ENCODE data around the gene TBC1D22A.
A peak's percentile ranks its signal among the peaks of the same experiment; 100 is the strongest.

Gene TBC1D22A

GRCh38 chr22:46997311-46997970 lies 235.0 kb downstream of the TBC1D22A start:
- H3K4me1 Mint-ChIP-seq (ENCODE audit: low read depth), result peaks cover 12% of the 10 kb centered on the region
- H3K9me3 Mint-ChIP-seq, result no peaks in the 10 kb centered on the region
- peaks cover 7% of the 10 kb centered on the region for H3K36me3 Mint-ChIP-seq (ENCODE audit: low read depth)
- H3K27ac Mint-ChIP-seq, result no peak overlapping the region
- no peaks in the 10 kb centered on the region for H3K27me3 Mint-ChIP-seq (ENCODE audit: low read depth)
- no peak overlapping the region for H3K4me3 Mint-ChIP-seq

DNA sequence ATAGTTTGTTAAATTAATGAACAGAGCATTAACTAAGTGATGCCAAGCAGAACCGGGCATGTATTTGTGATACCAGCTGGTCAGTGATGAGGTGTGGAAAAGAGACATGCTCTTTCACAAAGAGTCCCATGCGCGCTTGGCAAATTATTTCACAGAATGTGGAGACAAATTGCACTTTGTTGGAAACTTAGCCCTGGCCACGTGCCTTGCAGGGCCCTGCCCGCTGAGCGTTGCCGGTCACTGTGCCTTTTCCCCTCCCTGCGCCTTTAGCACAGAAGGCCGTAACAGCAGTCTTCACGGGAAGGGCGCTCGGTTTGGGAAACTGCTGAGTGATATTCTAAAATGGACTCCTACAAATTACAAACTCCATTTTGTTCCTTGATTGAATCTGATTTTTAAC lies 235.9 kb downstream of the TBC1D22A start:
- H3K27me3 Mint-ChIP-seq (ENCODE audit: low read depth), result no peaks in the 10 kb centered on the region
- peaks cover 12% of the 10 kb centered on the region for H3K4me1 Mint-ChIP-seq (ENCODE audit: low read depth)
- no peaks in the 10 kb centered on the region for H3K9me3 Mint-ChIP-seq
- no peak overlapping the region for H3K4me3 Mint-ChIP-seq
- no peak overlapping the region for H3K27ac Mint-ChIP-seq
- peaks cover 7% of the 10 kb centered on the region for H3K36me3 Mint-ChIP-seq (ENCODE audit: low read depth)

DNA sequence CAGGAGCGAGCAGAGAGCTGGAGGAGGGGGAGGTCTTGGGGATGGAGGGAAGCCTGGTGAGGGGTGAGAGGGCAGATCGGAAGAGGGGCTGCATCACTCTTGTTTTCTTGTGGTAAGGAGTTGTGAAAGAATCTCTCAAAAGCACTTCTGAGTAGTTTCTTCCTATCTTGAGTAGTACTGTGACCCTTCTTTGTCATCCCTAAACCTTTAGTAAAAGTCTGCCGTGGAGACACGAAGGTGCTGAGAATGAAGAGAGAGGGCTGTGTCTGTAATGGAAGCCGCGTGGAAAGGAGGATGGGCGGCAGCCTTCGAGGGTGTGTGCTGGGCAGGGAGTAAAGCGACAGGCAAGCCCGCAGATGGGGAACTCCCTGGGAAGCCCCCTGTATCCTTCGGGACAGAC lies 237.8 kb downstream of the TBC1D22A start:
- no peaks in the 10 kb centered on the region for H3K9me3 Mint-ChIP-seq
- H3K27me3 Mint-ChIP-seq (ENCODE audit: low read depth), result no peaks in the 10 kb centered on the region
- peaks cover 7% of the 10 kb centered on the region for H3K36me3 Mint-ChIP-seq (ENCODE audit: low read depth)
- peak overlapping the region; percentile 40 for H3K4me3 Mint-ChIP-seq
- peaks cover 12% of the 10 kb centered on the region for H3K4me1 Mint-ChIP-seq (ENCODE audit: low read depth)
- peak overlapping the region; percentile 77 for H3K27ac Mint-ChIP-seq

DNA sequence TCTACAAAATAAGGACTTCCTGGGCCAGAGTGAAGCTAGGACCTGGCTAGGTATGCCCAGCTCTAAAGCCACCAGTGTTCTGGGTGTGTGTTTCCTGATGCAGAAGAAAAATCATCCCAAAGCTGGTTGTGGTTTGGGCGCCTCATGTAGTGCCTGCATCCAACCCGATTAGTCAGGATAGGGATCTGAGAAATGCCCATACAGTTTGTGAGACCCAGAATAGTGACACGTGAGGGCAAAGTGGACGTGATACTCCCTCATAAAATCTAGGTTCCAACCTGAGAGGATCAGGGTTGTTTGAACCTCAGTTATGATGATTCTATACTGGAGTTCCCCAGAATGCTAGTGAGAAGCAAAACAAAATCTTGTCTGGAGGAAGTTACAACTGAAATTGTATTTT lies 238.4 kb downstream of the TBC1D22A start:
- no peaks in the 10 kb centered on the region for H3K27me3 Mint-ChIP-seq (ENCODE audit: low read depth)
- peak overlapping the region; percentile 56 for H3K27ac Mint-ChIP-seq
- no peaks in the 10 kb centered on the region for H3K9me3 Mint-ChIP-seq
- H3K4me1 Mint-ChIP-seq (ENCODE audit: low read depth), result peaks cover 12% of the 10 kb centered on the region
- no peak overlapping the region for H3K4me3 Mint-ChIP-seq
- H3K36me3 Mint-ChIP-seq (ENCODE audit: low read depth), result peaks cover 7% of the 10 kb centered on the region

DNA sequence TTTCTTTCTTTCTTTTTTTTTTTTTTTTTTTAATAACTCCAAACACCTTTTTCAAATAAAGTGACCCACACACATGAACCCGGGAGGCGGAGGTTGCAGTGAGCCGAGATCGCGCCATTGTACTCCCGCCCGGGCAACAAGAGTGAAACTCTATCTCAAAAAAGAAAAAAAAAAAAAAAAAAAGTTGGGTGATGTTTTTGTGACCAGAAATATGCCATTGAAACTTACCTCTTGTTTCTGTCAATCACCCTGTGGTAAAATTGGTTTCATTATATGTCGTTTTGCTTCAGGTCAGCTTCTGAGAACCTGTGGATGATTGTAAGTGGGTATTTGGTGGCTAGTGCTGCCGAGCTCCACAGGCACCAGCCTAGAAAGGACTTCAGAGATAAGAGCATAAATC lies 238.8 kb downstream of the TBC1D22A start:
- Mint-ChIP-seq H3K4me1 (ENCODE audit: low read depth) (peaks cover 12% of the 10 kb centered on the region), H3K4me3 (no peak overlapping the region), H3K27me3 (ENCODE audit: low read depth) (no peaks in the 10 kb centered on the region), H3K36me3 (ENCODE audit: low read depth) (peaks cover 7% of the 10 kb centered on the region), H3K27ac (peak overlapping the region; percentile 56), H3K9me3 (no peaks in the 10 kb centered on the region)

DNA sequence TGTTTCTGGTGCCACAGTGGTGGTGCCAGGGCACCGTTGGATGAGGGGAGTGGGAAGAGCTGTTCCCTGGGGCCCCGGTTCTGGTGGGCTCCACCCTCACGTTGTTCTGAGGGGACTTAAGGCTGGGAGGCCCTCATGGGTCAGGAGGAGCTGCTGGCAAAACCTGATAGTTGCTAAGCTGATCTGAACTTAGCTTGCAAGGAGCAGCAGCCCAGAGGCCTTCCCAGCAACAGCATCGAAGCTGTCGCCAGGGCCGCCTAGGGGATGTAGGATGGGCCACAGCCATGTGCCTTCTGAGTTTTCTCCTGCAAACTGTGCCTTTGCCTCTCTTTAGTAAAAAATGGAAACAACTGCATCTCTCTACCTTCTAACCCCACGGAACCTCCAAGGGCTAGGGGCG lies 240.2 kb downstream of the TBC1D22A start:
- Mint-ChIP-seq H3K9me3 (no peaks in the 10 kb centered on the region), H3K27ac (no peak overlapping the region), H3K27me3 (ENCODE audit: low read depth) (no peaks in the 10 kb centered on the region), H3K4me1 (ENCODE audit: low read depth) (peaks cover 12% of the 10 kb centered on the region), H3K4me3 (no peak overlapping the region), H3K36me3 (ENCODE audit: low read depth) (peaks cover 7% of the 10 kb centered on the region)

DNA sequence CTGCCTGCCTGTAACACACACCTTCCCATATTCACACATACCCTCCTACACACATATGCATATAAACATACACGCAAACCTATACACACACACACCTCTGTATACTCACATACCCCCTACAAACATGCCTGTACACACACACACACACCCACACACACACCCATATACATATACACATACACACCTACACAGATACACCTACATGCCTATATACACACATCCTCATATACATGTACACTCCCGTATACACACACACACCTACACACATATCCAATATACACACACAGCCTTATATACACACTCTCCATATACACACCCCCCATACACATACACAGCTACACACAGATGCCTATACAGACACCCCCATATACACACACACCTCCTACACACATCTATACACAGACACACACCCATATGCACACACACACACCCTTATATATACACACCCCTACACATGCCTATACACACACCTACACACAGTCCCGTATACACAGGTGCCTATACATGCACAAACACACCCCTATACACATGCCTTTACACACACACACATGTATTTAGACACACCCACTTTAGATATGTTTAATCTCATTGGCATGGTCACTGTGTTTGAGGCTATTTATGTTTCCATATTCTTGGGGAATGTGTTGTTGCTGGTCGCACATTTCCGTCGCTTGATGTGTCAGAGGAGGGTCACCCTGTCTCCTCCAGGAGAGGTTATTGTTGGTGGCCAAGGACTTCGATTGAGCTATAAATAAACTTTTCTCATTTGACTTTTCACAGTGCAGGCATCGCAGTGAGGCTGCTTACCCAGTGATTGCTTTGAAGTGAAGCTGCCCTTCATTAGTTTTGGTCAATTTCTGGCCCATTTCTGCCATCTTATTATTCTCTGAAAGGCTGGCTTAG lies 243.3 kb downstream of the TBC1D22A start:
- no peaks in the 10 kb centered on the region for H3K27me3 Mint-ChIP-seq (ENCODE audit: low read depth)
- H3K27ac Mint-ChIP-seq, result no peak overlapping the region
- H3K4me1 Mint-ChIP-seq (ENCODE audit: low read depth), result peaks cover 3% of the 10 kb centered on the region
- H3K4me3 Mint-ChIP-seq, result no peak overlapping the region
- no peaks in the 10 kb centered on the region for H3K36me3 Mint-ChIP-seq (ENCODE audit: low read depth)
- no peaks in the 10 kb centered on the region for H3K9me3 Mint-ChIP-seq

GRCh38 chr22:47006433-47006832 lies 244.0 kb downstream of the TBC1D22A start:
- no peaks in the 10 kb centered on the region for H3K4me1 Mint-ChIP-seq (ENCODE audit: low read depth)
- no peak overlapping the region for H3K27ac Mint-ChIP-seq
- H3K27me3 Mint-ChIP-seq (ENCODE audit: low read depth), result no peaks in the 10 kb centered on the region
- no peak overlapping the region for H3K4me3 Mint-ChIP-seq
- no peaks in the 10 kb centered on the region for H3K36me3 Mint-ChIP-seq (ENCODE audit: low read depth)
- H3K9me3 Mint-ChIP-seq, result no peaks in the 10 kb centered on the region

DNA sequence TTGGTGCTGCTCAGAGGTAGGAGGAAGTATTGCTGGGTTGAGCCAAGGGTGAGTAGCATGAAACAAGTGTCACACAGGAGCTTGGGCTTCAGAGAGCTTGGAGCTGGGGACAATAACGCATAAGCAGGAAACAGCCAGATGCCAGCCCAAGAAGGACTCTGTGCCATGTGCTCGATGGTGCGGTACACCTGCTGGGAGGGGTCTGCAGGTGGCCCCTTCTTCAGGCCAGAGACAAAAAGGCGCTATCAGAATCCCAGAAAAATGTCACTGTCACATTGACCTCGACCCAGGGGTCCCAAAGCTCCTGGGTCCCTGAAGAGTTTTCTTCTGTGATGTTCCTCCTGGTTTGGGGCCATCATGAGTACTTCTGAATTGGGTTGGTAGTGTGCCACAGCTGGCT lies 244.4 kb downstream of the TBC1D22A start:
- H3K36me3 Mint-ChIP-seq (ENCODE audit: low read depth), result no peaks in the 10 kb centered on the region
- H3K9me3 Mint-ChIP-seq, result no peaks in the 10 kb centered on the region
- H3K27me3 Mint-ChIP-seq (ENCODE audit: low read depth), result no peaks in the 10 kb centered on the region
- no peak overlapping the region for H3K4me3 Mint-ChIP-seq
- H3K27ac Mint-ChIP-seq, result no peak overlapping the region
- no peaks in the 10 kb centered on the region for H3K4me1 Mint-ChIP-seq (ENCODE audit: low read depth)

DNA sequence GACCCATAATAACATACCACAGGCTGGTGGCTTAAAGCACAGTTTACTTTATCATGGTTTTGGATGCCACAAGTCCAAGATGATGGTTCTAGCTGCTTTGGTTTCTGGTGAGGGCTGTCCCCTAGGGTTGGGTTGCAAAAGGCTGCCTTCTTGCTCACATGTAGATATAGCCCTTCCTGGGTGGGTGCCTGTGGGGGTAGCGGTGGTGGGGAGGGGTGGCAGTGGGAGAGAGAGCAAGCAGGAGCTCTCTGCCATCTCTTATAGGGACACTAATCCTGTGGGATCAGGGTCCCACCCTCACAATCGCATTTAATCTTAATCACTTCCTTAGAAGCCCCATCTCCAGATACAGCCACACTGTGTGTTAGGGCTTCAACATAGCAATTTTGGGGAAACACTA lies 245.0 kb downstream of the TBC1D22A start:
- Mint-ChIP-seq H3K27ac (no peak overlapping the region), H3K4me1 (ENCODE audit: low read depth) (peaks cover under 1% of the 10 kb centered on the region), H3K9me3 (no peaks in the 10 kb centered on the region), H3K4me3 (no peak overlapping the region), H3K36me3 (ENCODE audit: low read depth) (no peaks in the 10 kb centered on the region), H3K27me3 (ENCODE audit: low read depth) (no peaks in the 10 kb centered on the region)

DNA sequence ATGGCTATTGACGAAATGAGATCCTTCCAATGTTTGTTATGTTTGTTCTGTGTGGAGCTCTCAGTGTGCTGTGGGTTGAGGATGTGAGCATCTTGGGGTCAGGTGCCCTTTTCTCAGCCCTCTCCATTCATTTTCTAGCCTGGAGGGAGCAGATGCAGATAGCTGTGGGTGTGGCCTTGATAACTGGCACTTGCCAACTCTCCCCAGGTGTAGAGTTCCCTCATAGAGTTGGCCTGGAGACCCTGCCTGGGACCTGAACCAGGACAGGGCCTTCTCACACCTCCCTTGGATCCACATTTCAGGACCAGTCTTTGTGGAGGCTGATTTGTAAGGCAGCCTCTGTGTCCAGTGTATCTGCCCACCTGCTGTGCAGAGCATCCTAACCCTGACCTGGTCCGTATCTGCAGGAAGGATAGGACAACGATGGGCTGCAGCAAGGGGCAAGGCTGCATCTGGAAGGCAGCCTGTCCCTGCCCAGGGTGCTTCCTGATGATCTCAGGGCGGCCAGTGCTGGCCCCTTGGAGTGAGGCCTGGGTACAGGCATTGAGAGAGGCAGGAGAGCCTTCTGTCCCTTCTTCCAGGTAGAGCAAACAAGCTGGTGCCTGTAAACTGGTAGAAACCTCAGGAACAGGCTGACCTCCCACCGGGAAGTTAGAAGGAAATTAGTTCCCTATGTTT lies 245.9 kb downstream of the TBC1D22A start:
- H3K27ac Mint-ChIP-seq, result no peak overlapping the region
- H3K9me3 Mint-ChIP-seq, result no peaks in the 10 kb centered on the region
- H3K4me3 Mint-ChIP-seq, result no peak overlapping the region

GRCh38 chr22:47009304-47010101 lies 247.1 kb downstream of the TBC1D22A start:
- H3K36me3 Mint-ChIP-seq (ENCODE audit: low read depth), result no peaks in the 10 kb centered on the region

More for the DNA sequence above, 245.9 kb downstream of the TBC1D22A start:
- Mint-ChIP-seq H3K36me3 (ENCODE audit: low read depth) (no peaks in the 10 kb centered on the region), H3K4me1 (ENCODE audit: low read depth) (peaks cover 6% of the 10 kb centered on the region), H3K27me3 (ENCODE audit: low read depth) (no peaks in the 10 kb centered on the region)

GRCh38 chr22:47010211-47010610 lies 247.8 kb downstream of the TBC1D22A start:
- H3K36me3 Mint-ChIP-seq (ENCODE audit: low read depth), result no peaks in the 10 kb centered on the region

More at GRCh38 chr22:47009304-47010101, 247.1 kb downstream of the TBC1D22A start:
- Mint-ChIP-seq H3K27ac (no peak overlapping the region), H3K4me3 (no peak overlapping the region), H3K4me1 (ENCODE audit: low read depth) (peaks cover 7% of the 10 kb centered on the region), H3K27me3 (ENCODE audit: low read depth) (no peaks in the 10 kb centered on the region), H3K9me3 (no peaks in the 10 kb centered on the region)

More at GRCh38 chr22:47010211-47010610, 247.8 kb downstream of the TBC1D22A start:
- Mint-ChIP-seq H3K27me3 (ENCODE audit: low read depth) (no peaks in the 10 kb centered on the region), H3K4me3 (no peak overlapping the region), H3K27ac (no peak overlapping the region), H3K4me1 (ENCODE audit: low read depth) (peaks cover 7% of the 10 kb centered on the region), H3K9me3 (no peaks in the 10 kb centered on the region)

Data from T-helper 1 cell treated with Interleukin-12 subunit alpha and Interleukin-12 subunit beta and Interleukin-4 antibody, amounts not matched to agents 30 μg/mL and 1 μg/mL, for 36 hours (primary cell).